ENCODE measurements around the gene HAGH.

GRCh38 chr16:1791256-1791942, 35.2 kb downstream of the HAGH start:
- TF ChIP-seq, protein P1, sequence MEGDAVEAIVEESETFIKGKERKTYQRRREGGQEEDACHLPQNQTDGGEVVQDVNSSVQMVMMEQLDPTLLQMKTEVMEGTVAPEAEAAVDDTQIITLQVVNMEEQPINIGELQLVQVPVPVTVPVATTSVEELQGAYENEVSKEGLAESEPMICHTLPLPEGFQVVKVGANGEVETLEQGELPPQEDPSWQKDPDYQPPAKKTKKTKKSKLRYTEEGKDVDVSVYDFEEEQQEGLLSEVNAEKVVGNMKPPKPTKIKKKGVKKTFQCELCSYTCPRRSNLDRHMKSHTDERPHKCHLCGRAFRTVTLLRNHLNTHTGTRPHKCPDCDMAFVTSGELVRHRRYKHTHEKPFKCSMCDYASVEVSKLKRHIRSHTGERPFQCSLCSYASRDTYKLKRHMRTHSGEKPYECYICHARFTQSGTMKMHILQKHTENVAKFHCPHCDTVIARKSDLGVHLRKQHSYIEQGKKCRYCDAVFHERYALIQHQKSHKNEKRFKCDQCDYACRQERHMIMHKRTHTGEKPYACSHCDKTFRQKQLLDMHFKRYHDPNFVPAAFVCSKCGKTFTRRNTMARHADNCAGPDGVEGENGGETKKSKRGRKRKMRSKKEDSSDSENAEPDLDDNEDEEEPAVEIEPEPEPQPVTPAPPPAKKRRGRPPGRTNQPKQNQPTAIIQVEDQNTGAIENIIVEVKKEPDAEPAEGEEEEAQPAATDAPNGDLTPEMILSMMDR (conservative IDR thresholded peaks at IDR 0.05; ENCODE audit: low read length), result no peak
- TF ChIP-seq EZH2phosphoT487 (IDR thresholded peaks at IDR 0.05; ENCODE audit: borderline replicate concordance, low read depth, low read length), result no peak

Data from OCI-LY7 (cell line).